Activated CD4-positive, alpha-beta T cell treated with anti-CD3 and anti-CD28 coated beads for 36 hours (primary cell): ENCODE measurements around the gene NTRK3. TPM values are rescaled to one million over a fixed set of nuclear protein-coding genes. Genes with fewer than 3 reads are reported as not detected.

Experiments
- ATAC-seq: fragments of 200-7000 bp; cut with Tn5 transposase; one replicate; pipeline ENCODE4 v1.10.0; 2021; ENCODE audit warnings: mild to moderate bottlenecking, moderate library complexity
- CTCF ChIA-PET: fragments of 350-600 bp; sonication (Branson Sonifier 250); formaldehyde crosslinking; loops from one replicate; lab custom pipeline; 2021; ENCODE audit warnings: antibody characterized with exemption; lab: Charles Lee
- POLR2A ChIA-PET: fragments of 350-600 bp; sonication (Branson Sonifier 250); formaldehyde crosslinking; loops from one replicate; lab custom pipeline; 2021; ENCODE audit warnings: antibody characterized with exemption, inconsistent platforms; lab: Charles Lee
- DNase-seq: peaks from one replicate; pipeline ENCODE4 v3.0.0-alpha.2; 2020
- H3K27ac Mint-ChIP-seq: one replicate; pipeline ENCODE4 v1.8.0; 2021; ENCODE audit warnings: mixed read lengths
- H3K27me3 Mint-ChIP-seq: one replicate; pipeline ENCODE4 v1.8.0; 2021; ENCODE audit warnings: mixed read lengths
- H3K36me3 Mint-ChIP-seq: one replicate; pipeline ENCODE4 v1.8.0; 2021; ENCODE audit warnings: low read depth, mixed read lengths
- H3K4me1 Mint-ChIP-seq: one replicate; pipeline ENCODE4 v1.8.0; 2021; ENCODE audit warnings: mixed read lengths
- H3K4me3 Mint-ChIP-seq: one replicate; pipeline ENCODE4 v1.8.0; 2021; ENCODE audit warnings: mild to moderate bottlenecking, moderate library complexity, mixed read lengths
- H3K9me3 Mint-ChIP-seq: one replicate; pipeline ENCODE4 v1.8.0; 2021; ENCODE audit warnings: low read depth, mixed read lengths
- intact Hi-C, 2 experiments: fragments of 100-400 bp; cut with DNase I in 1 of 2; cut with micrococcal nuclease in 1 of 2; formaldehyde crosslinking; loops; one replicate each; pipeline versions ENCODE4 v1.14.2 to v1.15.1; 2022 to 2024; cut with DNase I, micrococcal nuclease
- total RNA-seq, 2 experiments: library from RNA; stranded (reverse); gene quantifications; one replicate each; pipeline ENCODE4 v1.2.3, GENCODE V29; 2021

Gene NTRK3
- total RNA-seq, 2 experiments from 2014 or later = 0.78 to 0.88 TPM

DNA sequence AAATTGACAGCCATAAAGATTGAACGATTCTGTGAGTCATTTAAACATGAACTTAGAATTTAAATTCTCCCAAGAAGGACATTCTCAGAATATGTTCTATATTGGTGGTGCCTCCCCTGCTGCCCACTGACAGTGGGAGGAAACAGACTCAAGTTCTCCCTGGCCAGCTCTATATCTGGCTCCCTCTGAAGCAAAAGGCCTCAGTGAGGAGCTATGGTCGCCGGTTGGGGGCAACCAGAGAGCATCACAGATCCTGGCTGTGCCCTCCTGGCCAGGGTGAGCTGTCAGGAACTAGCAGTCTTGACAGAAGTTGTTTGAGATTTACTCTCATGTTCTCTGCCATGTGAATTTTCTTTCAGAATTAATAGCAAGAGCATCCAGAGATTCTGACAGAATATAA is 285.5 kb downstream of the NTRK3 start:
- no peak overlapping the region for H3K4me3 Mint-ChIP-seq
- no peaks in the 10 kb centered on the region for H3K4me1 Mint-ChIP-seq
- H3K9me3 Mint-ChIP-seq = no peaks in the 10 kb centered on the region
- no peaks in the 10 kb centered on the region for H3K36me3 Mint-ChIP-seq
- intact Hi-C loops = no loop called here
- CTCF ChIA-PET = no interaction called here
- no peaks in the 10 kb centered on the region for H3K27me3 Mint-ChIP-seq
- H3K27ac Mint-ChIP-seq = no peak overlapping the region
- POLR2A ChIA-PET = no interaction called here
- DNase-seq = no peak
- no peak for ATAC-seq

- no peak for DNase-seq
- Mint-ChIP-seq H3K9me3 (no peaks in the 10 kb centered on the region), H3K36me3 (no peaks in the 10 kb centered on the region), H3K4me1 (no peaks in the 10 kb centered on the region), H3K27me3 (no peaks in the 10 kb centered on the region), H3K4me3 (no peak overlapping the region), H3K27ac (no peak overlapping the region)
- ATAC-seq = no peak
- ChIA-PET POLR2A (no interaction called here), CTCF (no interaction called here)
- intact Hi-C loops = no loop called here
Observed at GRCh38 chr15:87967951-87968350, 288.6 kb downstream of the NTRK3 start.

GRCh38 chr15:87965304-87965703 is 291.2 kb downstream of the NTRK3 start:
- H3K27ac Mint-ChIP-seq = no peak overlapping the region
- no peak for DNase-seq
- CTCF ChIA-PET = no interaction called here
- intact Hi-C loops = no loop called here
- peaks cover 3% of the 10 kb centered on the region for H3K27me3 Mint-ChIP-seq
- no peaks in the 10 kb centered on the region for H3K4me1 Mint-ChIP-seq
- no peaks in the 10 kb centered on the region for H3K36me3 Mint-ChIP-seq
- H3K4me3 Mint-ChIP-seq = no peak overlapping the region
- H3K9me3 Mint-ChIP-seq = no peaks in the 10 kb centered on the region
- POLR2A ChIA-PET = no interaction called here
- no peak for ATAC-seq

GRCh38 chr15:87962428-87962827 is 294.1 kb downstream of the NTRK3 start:
- ChIA-PET CTCF (interaction anchor here (0.6 kb wide), 1 partner anchor 594 kb away, joined by 4 read pairs; no protein-coding TSS in a partner anchor), POLR2A (no interaction called here)
- Mint-ChIP-seq H3K4me1 (no peaks in the 10 kb centered on the region), H3K4me3 (no peak overlapping the region), H3K27me3 (peaks cover 3% of the 10 kb centered on the region), H3K27ac (no peak overlapping the region), H3K36me3 (no peaks in the 10 kb centered on the region), H3K9me3 (no peaks in the 10 kb centered on the region)
- DNase-seq (no peak), ATAC-seq (no peak)
- intact Hi-C loops = no loop called here

- H3K27ac Mint-ChIP-seq = no peak overlapping the region
- CTCF ChIA-PET = interaction anchor here (0.6 kb wide), 1 partner anchor 593 kb away, joined by 4 read pairs; no protein-coding TSS in a partner anchor
- POLR2A ChIA-PET = no interaction called here
Observed at GRCh38 chr15:87961851-87962420, 294.6 kb downstream of the NTRK3 start.

GRCh38 chr15:87959662-87960061 is 296.9 kb downstream of the NTRK3 start:
- ChIA-PET POLR2A (no interaction called here), CTCF (no interaction called here)
- H3K27me3 Mint-ChIP-seq = peaks cover 3% of the 10 kb centered on the region
- DNase-seq = no peak
- H3K9me3 Mint-ChIP-seq = no peaks in the 10 kb centered on the region
- H3K27ac Mint-ChIP-seq = no peak overlapping the region
- intact Hi-C loops = no loop called here
- H3K4me1 Mint-ChIP-seq = no peaks in the 10 kb centered on the region
- no peaks in the 10 kb centered on the region for H3K36me3 Mint-ChIP-seq
- no peak overlapping the region for H3K4me3 Mint-ChIP-seq
- ATAC-seq = no peak

More at GRCh38 chr15:87961851-87962420, 294.6 kb downstream of the NTRK3 start:
- ATAC-seq = no peak
- Mint-ChIP-seq H3K4me1 (no peaks in the 10 kb centered on the region), H3K36me3 (no peaks in the 10 kb centered on the region), H3K4me3 (no peak overlapping the region), H3K9me3 (no peaks in the 10 kb centered on the region), H3K27me3 (peaks cover 3% of the 10 kb centered on the region)
- intact Hi-C loops = no loop called here
- DNase-seq = no peak

DNA sequence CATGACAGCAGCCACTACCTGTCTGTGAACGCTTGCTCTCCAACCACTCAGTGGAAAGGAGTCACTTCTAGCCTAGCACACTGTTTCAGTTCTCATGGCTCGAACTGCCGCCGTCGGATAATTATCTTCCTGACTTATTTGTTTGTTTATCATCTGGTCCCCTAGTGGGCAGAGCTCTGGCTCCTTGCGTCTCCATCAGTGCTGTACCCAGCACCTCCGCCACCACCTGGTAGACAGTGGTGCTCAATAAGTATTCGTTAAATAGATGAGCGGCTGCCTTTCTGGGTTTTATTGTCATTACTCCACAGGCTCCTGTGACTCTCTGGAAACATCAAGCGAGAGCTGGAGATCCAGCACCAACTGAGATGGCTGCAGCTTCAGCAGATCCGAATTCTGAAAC is 297.5 kb downstream of the NTRK3 start:
- ChIA-PET POLR2A (no interaction called here), CTCF (interaction anchor here (0.6 kb wide), 1 partner anchor 28 kb away, joined by 3 read pairs; no protein-coding TSS in a partner anchor)
- DNase-seq (no peak), ATAC-seq (no peak)
- no peak overlapping the region for H3K27ac Mint-ChIP-seq
- no peak overlapping the region for H3K4me3 Mint-ChIP-seq
- no peaks in the 10 kb centered on the region for H3K9me3 Mint-ChIP-seq
- intact Hi-C loops = no loop called here
- no peaks in the 10 kb centered on the region for H3K36me3 Mint-ChIP-seq
- H3K4me1 Mint-ChIP-seq = no peaks in the 10 kb centered on the region
- H3K27me3 Mint-ChIP-seq = peaks cover 3% of the 10 kb centered on the region

GRCh38 chr15:87955284-87955909 is 301.1 kb downstream of the NTRK3 start:
- intact Hi-C loops = no loop called here
- H3K27me3 Mint-ChIP-seq = no peaks in the 10 kb centered on the region
- DNase-seq (no peak), ATAC-seq (no peak)
- H3K27ac Mint-ChIP-seq = no peak overlapping the region
- no peaks in the 10 kb centered on the region for H3K9me3 Mint-ChIP-seq
- POLR2A ChIA-PET = no interaction called here
- no peaks in the 10 kb centered on the region for H3K36me3 Mint-ChIP-seq
- CTCF ChIA-PET = interaction anchor here (0.7 kb wide), 1 partner anchor 1842 kb away, joined by 3 read pairs; no protein-coding TSS in a partner anchor
- no peaks in the 10 kb centered on the region for H3K4me1 Mint-ChIP-seq
- H3K4me3 Mint-ChIP-seq = no peak overlapping the region

GRCh38 chr15:87954793-87955192 is 301.7 kb downstream of the NTRK3 start:
- Mint-ChIP-seq H3K9me3 (no peaks in the 10 kb centered on the region), H3K4me1 (no peaks in the 10 kb centered on the region), H3K4me3 (no peak overlapping the region), H3K27me3 (no peaks in the 10 kb centered on the region), H3K36me3 (no peaks in the 10 kb centered on the region), H3K27ac (no peak overlapping the region)
- intact Hi-C loops = no loop called here
- ChIA-PET CTCF (interaction anchor here (0.7 kb wide), 1 partner anchor 1842 kb away, joined by 3 read pairs; no protein-coding TSS in a partner anchor), POLR2A (no interaction called here)
- DNase-seq (no peak), ATAC-seq (no peak)

DNA sequence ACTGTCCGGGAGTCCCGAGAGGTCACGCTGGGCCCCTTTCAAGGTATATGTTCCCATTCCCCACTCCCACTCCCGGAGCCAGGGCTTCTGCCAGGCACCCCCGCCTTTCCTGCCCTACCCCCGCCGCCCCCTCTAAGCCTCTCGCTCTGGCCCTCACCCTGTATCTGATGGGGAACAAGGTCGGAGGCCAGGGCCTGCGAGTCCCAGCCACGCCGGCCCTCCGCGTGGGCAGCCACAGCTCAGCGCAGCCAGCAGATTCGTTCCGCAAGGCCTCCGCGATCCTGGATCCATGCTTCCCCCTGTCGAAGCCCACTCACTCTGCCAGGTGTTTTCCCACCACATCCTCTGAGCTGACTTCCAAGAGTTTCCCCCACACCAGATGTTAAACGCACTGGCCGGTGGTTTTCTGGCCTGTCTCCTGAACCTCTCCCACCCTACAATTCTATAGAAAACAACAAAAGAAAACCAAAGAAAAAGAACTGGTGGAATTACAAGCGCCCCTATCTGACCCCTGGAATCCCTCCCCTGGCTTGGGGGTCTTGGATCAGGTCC is 303.7 kb downstream of the NTRK3 start:
- intact Hi-C loops = no loop called here

GRCh38 chr15:87949575-87950223 is 306.8 kb downstream of the NTRK3 start:
- ATAC-seq = no peak
- no peaks in the 10 kb centered on the region for H3K9me3 Mint-ChIP-seq
- intact Hi-C loops = no loop called here
- no peak for DNase-seq
- no peak overlapping the region for H3K4me3 Mint-ChIP-seq
- no peaks in the 10 kb centered on the region for H3K36me3 Mint-ChIP-seq
- ChIA-PET CTCF (no interaction called here), POLR2A (no interaction called here)
- no peaks in the 10 kb centered on the region for H3K4me1 Mint-ChIP-seq
- peaks cover 2% of the 10 kb centered on the region for H3K27me3 Mint-ChIP-seq
- no peak overlapping the region for H3K27ac Mint-ChIP-seq

More for the DNA sequence above, 303.7 kb downstream of the NTRK3 start:
- no peak for DNase-seq
- no peak for ATAC-seq
- H3K27me3 Mint-ChIP-seq = no peaks in the 10 kb centered on the region
- H3K4me3 Mint-ChIP-seq = no peak overlapping the region
- no peak overlapping the region for H3K27ac Mint-ChIP-seq
- H3K9me3 Mint-ChIP-seq = no peaks in the 10 kb centered on the region
- ChIA-PET POLR2A (no interaction called here), CTCF (no interaction called here)
- H3K4me1 Mint-ChIP-seq = no peaks in the 10 kb centered on the region
- H3K36me3 Mint-ChIP-seq = no peaks in the 10 kb centered on the region
